Heart right ventricle (tissue), 16 donors: ENCODE data around the gene CRTAP. TPM values are rescaled to one million over a fixed set of nuclear protein-coding genes. Genes with fewer than 3 reads are reported as not detected.

ENCODE experiments used
- ATAC-seq, 8 donors: fragments of 200-7000 bp; cut with Tn5 transposase; one replicate each; pipeline ENCODE4 v1.9.1; 2020; ENCODE audit warnings: mild to moderate bottlenecking in 8 of 8, moderate library complexity in 8 of 8, moderate number of reproducible peaks in 1 of 8
- DNase-seq, 2 donors: peaks; one replicate each; pipeline ENCODE4 v3.0.0-alpha.2; 2020
- H3K27ac ChIP-seq, 10 donors: fragments of 200-600 bp; sonication (generic) in 2 of 10; one replicate each; pipeline versions ENCODE4 v1.5.0 to v1.8.0; 2020 to 2022; ENCODE audit warnings: mild to moderate bottlenecking in 3 of 10
- H3K27me3 ChIP-seq, 7 donors: fragments of 200-600 bp; one replicate each; pipeline ENCODE4 v1.8.0; 2021 to 2022; ENCODE audit warnings: mild to moderate bottlenecking in 2 of 7
- H3K36me3 ChIP-seq, 9 donors: fragments of 200-600 bp; sonication (generic) in 1 of 9; one replicate each; pipeline versions ENCODE4 v1.5.0 to v1.8.0; 2020 to 2022; ENCODE audit warnings: mild to moderate bottlenecking in 2 of 9
- H3K4me1 ChIP-seq, 9 donors: fragments of 200-600 bp; sonication (generic) in 1 of 9; one replicate each; pipeline versions ENCODE4 v1.5.0 to v1.8.0; 2020 to 2022; ENCODE audit warnings: mild to moderate bottlenecking in 4 of 9
- H3K4me3 ChIP-seq, 10 donors: fragments of 200-600 bp; sonication (generic) in 2 of 10; one replicate each; pipeline versions ENCODE4 v1.5.0 to v1.8.0; 2020 to 2022; ENCODE audit warnings: mild to moderate bottlenecking in 7 of 10, moderate library complexity in 2 of 10
- H3K9me3 ChIP-seq, 11 donors: fragments of 200-600 bp in 10 of 11; sonication (generic) in 2 of 11; one replicate each; pipeline versions ENCODE4 v1.5.0 to v1.8.0; 2013 to 2022; ENCODE audit warnings: mild to moderate bottlenecking in 2 of 11, control low read depth in 1 of 11, moderate library complexity in 1 of 11
- WGBS, 2 donors: extraction: QIAGEN DNeasy Blood & Tissue Kit; methylation state at CpG; one replicate each; pipeline ENCODE4 v1.1.7; 2013; ENCODE audit warnings: inconsistent platforms in 1 of 2; 5-methylcytosine and 5-hydroxymethylcytosine counted together
- intact Hi-C, 10 donors: fragments of 100-400 bp; cut with DNase I; formaldehyde crosslinking; loops; one replicate each; pipeline versions ENCODE4 v1.11.1 to v1.14.2; 2022
- polyA plus RNA-seq, 2 donors: library from polyadenylated mRNA; stranded (reverse); fragments of 200-250 nt; gene quantifications; one replicate each; pipeline ENCODE4 v1.2.3, GENCODE V29; 2013
- total RNA-seq, 10 donors: library from RNA; stranded (reverse); fragmentation: NEBNext Ultra II Directional in 3 of 10; extraction: Animal tissue kit (Norgen Biotek cat#: 25700) in 3 of 10; gene quantifications; one replicate each; pipeline versions ENCODE4 v1.2.1 to v1.2.4, GENCODE V29; 2021 to 2023
- TF ChIP-seq, protein P1 (sequence below), 9 donors: fragments of 200-600 bp; sonication (generic) in 2 of 9; IDR thresholded peaks; one replicate each; pipeline versions ENCODE4 v1.5.0 to v1.8.0; 2021 to 2022; ENCODE audit warnings: antibody characterized with exemption in 9 of 9, mild to moderate bottlenecking in 5 of 9, moderate library complexity in 1 of 9
- donor health status: Arrhythmogenic right ventricular cardiomyopathy.
- donor health status: ischemic (EF 13 %, LVEDD 7.1; RV severe dilation, severe dysfunction).
- donor health status: healthy with polysubstance abuse.
- donor health status: DM: no; HTN: yes; CAD: no.
- donor health status: DM: no; HTN: no; CAD: no.
- donor health status: ischemic (EF 25% LVEDD 6.9; RV normal size, moderate dysfunction).
- donor health status: ischemic (EF 25% LVEDD 5.7; RV mildly dilated, moderate dysfunction).
- donor health status: healthy.
- donor health status: DM: yes; HTN: yes; CAD: no.
- donor health status: Ischemic cardiomyopathy.
- donor health status: ischemic (EF 35%, LVEDD 5.7; RV mildly dilated, moderate dysfunction).
- donor health status: nonischemic (EF 11% LVEDD 7.7; RV severe dilation, severe dysfunction).
- donor health status: DM: yes; HTN: yes; CAD: no.
- donor health status: PGD.
- donor health status: ischemic (EF 29% LVEDD 5.4; RV normal size, mild dysfunction).
- donor health status: nonischemic (EF 23%, LVEDD 6.1; RV moderate dilation, normal function).

Gene CRTAP
- total and polyA plus RNA-seq, 12 donors, result 17.5 to 120 (median 87.2) TPM

DNA sequence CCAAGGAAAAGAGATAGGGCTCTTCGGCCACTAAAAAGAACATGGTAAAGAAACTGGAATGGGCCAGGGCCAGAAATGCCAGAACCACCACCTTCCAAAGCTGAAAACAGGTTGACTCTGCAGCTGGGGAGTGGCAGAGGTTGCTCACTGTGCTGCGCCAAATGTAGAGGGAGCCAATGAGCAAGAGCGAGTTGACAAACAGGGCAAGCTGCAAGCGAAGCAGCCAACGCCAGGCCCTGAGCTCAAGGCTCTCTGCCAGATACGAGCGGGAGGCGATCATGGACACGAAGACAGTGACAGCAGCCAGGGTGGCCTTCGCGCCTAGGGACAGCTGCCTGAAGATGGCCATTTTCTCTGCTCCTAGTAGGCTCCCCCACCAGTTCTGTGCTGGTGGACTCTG, 20.0 kb upstream of the CRTAP start:
- 95% methylated on average over 11 of the region's 11 CpGs for WGBS, 2 donors
- Histone ChIP-seq H3K9me3 (peaks cover 0 to 3% (median 0%) of the 10 kb centered on the region in 11 donors), H3K27ac (no peak overlapping the region), H3K36me3 (peaks cover 0 to 41% (median 3%) of the 10 kb centered on the region in 9 donors), H3K4me1 (peaks cover 0 to 45% (median 22%) of the 10 kb centered on the region in 9 donors), H3K27me3 (no peaks in the 10 kb centered on the region), H3K4me3 (no peak overlapping the region)
- DNase-seq (no peak), ATAC-seq (no peak)
- TF ChIP-seq, protein P1, sequence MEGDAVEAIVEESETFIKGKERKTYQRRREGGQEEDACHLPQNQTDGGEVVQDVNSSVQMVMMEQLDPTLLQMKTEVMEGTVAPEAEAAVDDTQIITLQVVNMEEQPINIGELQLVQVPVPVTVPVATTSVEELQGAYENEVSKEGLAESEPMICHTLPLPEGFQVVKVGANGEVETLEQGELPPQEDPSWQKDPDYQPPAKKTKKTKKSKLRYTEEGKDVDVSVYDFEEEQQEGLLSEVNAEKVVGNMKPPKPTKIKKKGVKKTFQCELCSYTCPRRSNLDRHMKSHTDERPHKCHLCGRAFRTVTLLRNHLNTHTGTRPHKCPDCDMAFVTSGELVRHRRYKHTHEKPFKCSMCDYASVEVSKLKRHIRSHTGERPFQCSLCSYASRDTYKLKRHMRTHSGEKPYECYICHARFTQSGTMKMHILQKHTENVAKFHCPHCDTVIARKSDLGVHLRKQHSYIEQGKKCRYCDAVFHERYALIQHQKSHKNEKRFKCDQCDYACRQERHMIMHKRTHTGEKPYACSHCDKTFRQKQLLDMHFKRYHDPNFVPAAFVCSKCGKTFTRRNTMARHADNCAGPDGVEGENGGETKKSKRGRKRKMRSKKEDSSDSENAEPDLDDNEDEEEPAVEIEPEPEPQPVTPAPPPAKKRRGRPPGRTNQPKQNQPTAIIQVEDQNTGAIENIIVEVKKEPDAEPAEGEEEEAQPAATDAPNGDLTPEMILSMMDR (IDR thresholded peaks at IDR 0.05), result no peak
- intact Hi-C loops, result no loop called here

DNA sequence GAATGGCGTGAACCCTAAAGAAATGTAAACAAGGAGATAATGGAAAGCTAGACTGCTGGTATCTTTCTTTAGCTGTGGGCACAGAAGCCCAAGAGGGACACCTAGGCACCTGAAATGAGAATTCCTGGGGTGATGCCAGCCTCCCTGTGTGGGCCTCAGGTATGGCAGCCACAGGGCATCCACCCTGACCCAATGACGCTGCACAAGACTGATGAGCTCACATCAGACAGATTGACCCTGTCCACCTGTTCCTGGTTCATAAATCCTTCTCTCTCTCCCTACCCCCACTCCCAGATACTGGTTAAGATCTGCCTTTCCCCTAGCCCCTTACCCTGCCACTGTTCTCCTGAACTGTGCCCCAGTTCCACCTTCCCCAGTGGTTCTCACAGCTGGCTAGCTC, 18.4 kb upstream of the CRTAP start:
- Histone ChIP-seq H3K27ac (peak overlapping the region in 3 of 10 donors; percentile 95 to 100 (median 97)), H3K4me1 (peaks cover 0 to 34% (median 22%) of the 10 kb centered on the region in 9 donors), H3K9me3 (no peaks in the 10 kb centered on the region), H3K27me3 (no peaks in the 10 kb centered on the region), H3K36me3 (peaks cover 0 to 41% (median 3%) of the 10 kb centered on the region in 9 donors), H3K4me3 (peak overlapping the region in 7 of 10 donors; percentile 79 to 100 (median 99))
- intact Hi-C loops, result no loop called here
- no peak for DNase-seq
- ATAC-seq, result no peak
- 90 to 100% methylated on average over 2 of the region's 2 CpGs for WGBS, 2 donors
- TF ChIP-seq, protein P1 (IDR thresholded peaks at IDR 0.05), result no peak

DNA sequence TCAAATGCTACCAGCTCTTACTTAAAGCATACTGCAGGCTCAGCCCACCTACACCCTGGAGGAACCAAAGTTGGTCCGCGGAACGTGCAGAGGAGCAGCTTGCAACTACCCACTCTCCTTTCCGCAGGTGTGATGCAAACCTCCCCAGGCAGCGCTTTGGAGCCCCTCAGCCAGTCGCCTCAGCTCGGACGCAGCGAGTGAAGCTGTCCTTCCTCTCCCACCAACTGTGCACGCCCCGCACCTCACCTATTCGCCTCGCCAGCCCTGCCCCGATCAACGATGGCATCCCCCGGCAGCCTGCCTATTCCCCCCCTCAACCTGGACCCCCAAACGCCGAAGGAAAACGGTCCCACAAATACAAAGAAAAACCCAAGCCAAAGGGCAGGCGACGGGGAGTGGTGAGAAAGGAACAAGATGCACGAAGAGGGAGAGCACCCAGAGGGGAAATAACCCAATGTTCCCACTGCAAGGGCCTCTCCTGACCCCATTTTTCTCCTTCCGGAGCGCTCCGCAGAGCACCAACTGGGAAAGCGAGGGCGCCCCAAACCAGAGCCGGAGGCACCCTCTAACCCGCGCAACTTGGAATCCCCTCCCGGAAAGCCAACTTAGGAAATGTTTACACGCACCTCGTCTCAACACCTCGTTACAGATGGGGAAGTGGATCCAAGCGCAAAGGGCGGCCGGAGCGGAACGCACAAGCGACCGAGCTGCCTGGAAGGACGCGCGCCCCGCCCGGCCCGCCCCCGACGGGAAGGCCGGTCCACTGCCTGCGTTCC, 17.5 kb upstream of the CRTAP start:
- 0 to 1% methylated on average over 51 of the region's 51 CpGs for WGBS, 2 donors
- TF ChIP-seq, protein P1 (IDR thresholded peaks at IDR 0.05), result no peak
- H3K27me3 ChIP-seq, result no peaks in the 10 kb centered on the region
- intact Hi-C loops, result loop anchor here in 1 of 10 donors (2.0 kb wide), 1 partner anchor 19 kb away; the partner anchor contains the start of gene CRTAP
- peak in 1 of 2 donors; percentile 35 for DNase-seq
- H3K9me3 ChIP-seq, result no peaks in the 10 kb centered on the region
- peaks cover 0 to 33% (median 3%) of the 10 kb centered on the region in 9 donors for H3K36me3 ChIP-seq
- H3K4me1 ChIP-seq, result peaks cover 0 to 34% (median 22%) of the 10 kb centered on the region in 9 donors
- H3K27ac ChIP-seq, result peak overlapping the region; percentile 91 to 100 (median 97)
- peak; percentile 43 to 69 (median 60) for ATAC-seq
- peak overlapping the region; percentile 79 to 100 (median 99) for H3K4me3 ChIP-seq

DNA sequence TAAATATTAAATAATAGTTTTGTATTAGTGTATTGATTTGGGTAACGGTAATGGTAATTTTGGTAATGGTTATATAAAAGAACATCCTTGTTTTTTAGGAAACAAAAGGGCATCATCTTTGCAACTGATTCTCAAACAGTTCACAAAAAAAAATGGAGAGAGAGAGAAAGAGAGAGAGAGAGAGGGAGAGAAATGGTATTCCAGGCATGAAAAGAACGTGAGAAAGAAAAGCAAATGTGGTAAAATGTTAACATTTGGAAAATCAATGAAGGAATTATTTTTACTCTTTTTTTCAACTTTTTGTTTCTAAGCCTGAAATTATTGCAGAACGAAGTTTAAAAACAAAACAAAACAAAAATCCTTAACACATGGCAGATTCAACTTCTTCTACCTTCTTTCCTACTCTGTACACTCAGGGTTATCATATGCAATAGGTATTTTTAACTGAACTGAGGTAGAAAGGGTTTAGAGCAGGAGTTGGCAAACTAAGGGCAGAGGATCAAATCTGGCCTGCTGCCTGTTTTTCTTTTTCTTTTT, 14.6 kb upstream of the CRTAP start:
- TF ChIP-seq, protein P1 (IDR thresholded peaks at IDR 0.05), result no peak
- WGBS, 2 donors, result 79 to 91% methylated on average over 3 of the region's 3 CpGs
- intact Hi-C loops, result no loop called here
- DNase-seq, result no peak
- Histone ChIP-seq H3K4me3 (no peak overlapping the region), H3K9me3 (no peaks in the 10 kb centered on the region), H3K27me3 (peaks cover 0 to 4% (median 0%) of the 10 kb centered on the region in 7 donors), H3K27ac (no peak overlapping the region), H3K36me3 (peaks cover 0 to 6% (median 0%) of the 10 kb centered on the region in 9 donors), H3K4me1 (peaks cover 0 to 24% (median 8%) of the 10 kb centered on the region in 9 donors)
- ATAC-seq, result no peak
